RWPE2 (cell line): ENCODE measurements around the gene FAM98B.

Experiments used
- ATAC-seq: fragments of 200-7000 bp; cut with Tn5 transposase; 3 replicates; pipeline ENCODE4 v1.9.1; 2021; ENCODE audit warnings: low read depth
- DNase-seq: peaks from one replicate; pipeline ENCODE4 v3.0.0-alpha.2; 2020; ENCODE audit warnings: low spot score
- H3K27ac ChIP-seq: fragments of 450-650 bp; 2 replicates; pipeline ENCODE4 v1.5.1; 2017; ENCODE audit warnings: mild to moderate bottlenecking; ENCODE audit not compliant: poor library complexity, severe bottlenecking
- H3K27me3 ChIP-seq: fragments of 250-450 bp; sonication (Bioruptor Pico); 2 replicates; pipeline ENCODE4 v1.5.1; 2021; ENCODE audit warnings: mild to moderate bottlenecking, moderate library complexity; ENCODE audit not compliant: insufficient read depth, poor library complexity, severe bottlenecking
- H3K36me3 ChIP-seq: fragments of 250-450 bp; sonication (Bioruptor Pico); 2 replicates; pipeline ENCODE4 v1.5.1; 2020; ENCODE audit warnings: low read depth, mild to moderate bottlenecking, moderate library complexity
- H3K4me1 ChIP-seq: fragments of 250-450 bp; sonication (Bioruptor Pico); 2 replicates; pipeline ENCODE4 v1.5.1; 2021; ENCODE audit warnings: mild to moderate bottlenecking, moderate library complexity; ENCODE audit not compliant: insufficient read depth, poor library complexity, severe bottlenecking
- H3K4me3 ChIP-seq: fragments of 250-450 bp; sonication (Bioruptor Pico); 2 replicates; pipeline ENCODE4 v1.5.1; 2021; ENCODE audit warnings: mild to moderate bottlenecking, moderate library complexity; ENCODE audit not compliant: severe bottlenecking
- H3K9me3 ChIP-seq: fragments of 250-450 bp; sonication (Bioruptor Pico); 2 replicates; pipeline ENCODE4 v1.5.1; 2021; ENCODE audit warnings: mild to moderate bottlenecking, moderate library complexity; ENCODE audit not compliant: severe bottlenecking
- CTCF ChIP-seq: fragments of 450-650 bp; IDR thresholded peaks from one replicate; pipeline ENCODE4 v1.5.1; 2017; ENCODE audit warnings: mild to moderate bottlenecking, moderate library complexity; ENCODE audit not compliant: poor library complexity, severe bottlenecking

Gene FAM98B

GRCh38 chr15:38525489-38525888 is 71.6 kb downstream of the FAM98B start:
- no peak for ATAC-seq
- no peak for DNase-seq
- Histone ChIP-seq H3K4me1 (no peaks in the 10 kb centered on the region), H3K27ac (no peak overlapping the region), H3K27me3 (peaks cover 8% of the 10 kb centered on the region), H3K36me3 (no peaks in the 10 kb centered on the region), H3K4me3 (no peak overlapping the region), H3K9me3 (no peaks in the 10 kb centered on the region)
- no peak for TF ChIP-seq CTCF

GRCh38 chr15:38526158-38526557 is 72.2 kb downstream of the FAM98B start:
- H3K9me3 ChIP-seq: no peaks in the 10 kb centered on the region
- H3K27ac ChIP-seq: no peak overlapping the region
- peaks cover 2% of the 10 kb centered on the region for H3K27me3 ChIP-seq
- no peaks in the 10 kb centered on the region for H3K36me3 ChIP-seq
- ATAC-seq (no peak), DNase-seq (no peak)
- H3K4me3 ChIP-seq: no peak overlapping the region
- TF ChIP-seq CTCF: no peak
- no peaks in the 10 kb centered on the region for H3K4me1 ChIP-seq

- Histone ChIP-seq H3K9me3 (no peaks in the 10 kb centered on the region), H3K4me1 (no peaks in the 10 kb centered on the region), H3K4me3 (no peak overlapping the region), H3K27ac (no peak overlapping the region), H3K27me3 (no peaks in the 10 kb centered on the region), H3K36me3 (no peaks in the 10 kb centered on the region)
- DNase-seq (no peak), ATAC-seq (peak; percentile 55; the same call in 2 of the 3 replicates)
- TF ChIP-seq CTCF: no peak
These were observed 74.4 kb downstream of the FAM98B start for GRCh38 chr15:38528294-38528693.

GRCh38 chr15:38530113-38530512 is 76.2 kb downstream of the FAM98B start:
- Histone ChIP-seq H3K27me3 (no peaks in the 10 kb centered on the region), H3K9me3 (no peaks in the 10 kb centered on the region), H3K4me3 (no peak overlapping the region), H3K4me1 (no peaks in the 10 kb centered on the region), H3K27ac (no peak overlapping the region), H3K36me3 (no peaks in the 10 kb centered on the region)
- no peak for DNase-seq
- TF ChIP-seq CTCF: no peak
- no peak for ATAC-seq

GRCh38 chr15:38531509-38531908 is 77.6 kb downstream of the FAM98B start:
- DNase-seq: no peak
- H3K4me1 ChIP-seq: no peaks in the 10 kb centered on the region
- TF ChIP-seq CTCF: no peak

More at GRCh38 chr15:38531509-38531908, 77.6 kb downstream of the FAM98B start:
- peak; percentile 77 for ATAC-seq
- Histone ChIP-seq H3K4me3 (no peak overlapping the region), H3K27ac (no peak overlapping the region), H3K27me3 (no peaks in the 10 kb centered on the region), H3K9me3 (no peaks in the 10 kb centered on the region), H3K36me3 (no peaks in the 10 kb centered on the region)
